KBM-7 (cell line): ENCODE measurements around the gene SAA4.
A peak's percentile ranks its signal among the peaks of the same experiment; 100 is the strongest.
"Not testable (repeated sequence)": the region's sequence is repeated elsewhere in the genome, so short reads cannot be mapped to it uniquely, and the experiment has no call there.

Experiments used
- DNase-seq: peaks from one replicate; pipeline ENCODE4 v3.0.0-alpha.2; 2015
- in situ Hi-C: fragments of 300-500 bp; cut with MboI; formaldehyde crosslinking; loops from 2 replicates; pipeline ENCODE4 v1.14.3; 2020; ENCODE audit warnings: low sequenced_read_pairs, low pct_unique_long_range_greater_than_20kb, mixed read lengths

Gene SAA4

DNA sequence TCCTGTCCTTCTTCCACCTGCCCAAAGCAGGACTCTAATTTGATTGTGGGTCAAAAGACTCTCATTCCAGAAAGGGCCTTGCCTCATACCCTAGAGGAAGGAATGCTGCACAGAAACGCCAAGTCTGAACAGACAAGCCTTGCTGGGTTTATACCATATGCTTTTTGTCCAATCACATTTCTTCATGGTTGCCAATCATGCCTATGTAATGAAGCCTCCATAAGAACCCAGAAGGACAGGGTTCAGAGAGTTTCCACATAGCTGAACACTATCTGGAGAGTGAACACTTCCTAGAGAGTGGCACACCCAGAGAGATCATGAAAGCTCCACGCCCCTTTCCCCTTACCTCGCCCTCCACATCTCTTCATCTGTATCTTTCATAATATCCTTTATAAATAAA is 16.6 kb upstream of the SAA4 start:
- no peak for DNase-seq
- in situ Hi-C loops: no loop called here

DNA sequence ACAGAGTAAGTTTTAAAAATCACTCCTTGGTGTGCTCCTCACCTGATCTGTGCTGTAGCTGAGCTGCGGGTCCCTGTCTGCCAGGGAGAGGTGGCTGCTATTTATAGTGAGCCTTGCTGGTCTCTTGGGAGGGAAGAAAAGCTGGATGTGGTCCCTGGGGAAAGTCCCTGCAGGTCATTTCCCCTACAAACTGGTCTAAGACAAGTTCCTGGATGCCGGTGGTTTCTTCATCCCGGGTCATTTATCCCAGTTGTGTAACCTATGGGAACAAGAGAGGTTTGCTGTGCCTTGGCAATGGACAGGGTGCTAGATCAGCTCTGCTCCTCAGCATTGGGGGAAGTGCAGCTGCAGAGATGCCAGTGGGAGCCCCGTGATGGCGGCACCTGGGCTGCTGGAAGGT is 12.0 kb upstream of the SAA4 start, which contains the start of gene SAA2:
SAA2 (minus strand) TSS at position 108 of the 400 bp plus-strand sequence. CDS start 657 bp downstream, outside the sequence.
- in situ Hi-C loops: no loop called here
- no peak for DNase-seq

- in situ Hi-C loops, DNase-seq: not testable (repeated sequence)
Observed at GRCh38 chr11:18247191-18247581, 10.6 kb upstream of the SAA4 start.

GRCh38 chr11:18246379-18247190 is 10.0 kb upstream of the SAA4 start:
- in situ Hi-C loops, DNase-seq: not testable (repeated sequence)

- in situ Hi-C loops: no loop called here
- DNase-seq: no peak
Observed at GRCh38 chr11:18245396-18245795, 8.8 kb upstream of the SAA4 start.

DNA sequence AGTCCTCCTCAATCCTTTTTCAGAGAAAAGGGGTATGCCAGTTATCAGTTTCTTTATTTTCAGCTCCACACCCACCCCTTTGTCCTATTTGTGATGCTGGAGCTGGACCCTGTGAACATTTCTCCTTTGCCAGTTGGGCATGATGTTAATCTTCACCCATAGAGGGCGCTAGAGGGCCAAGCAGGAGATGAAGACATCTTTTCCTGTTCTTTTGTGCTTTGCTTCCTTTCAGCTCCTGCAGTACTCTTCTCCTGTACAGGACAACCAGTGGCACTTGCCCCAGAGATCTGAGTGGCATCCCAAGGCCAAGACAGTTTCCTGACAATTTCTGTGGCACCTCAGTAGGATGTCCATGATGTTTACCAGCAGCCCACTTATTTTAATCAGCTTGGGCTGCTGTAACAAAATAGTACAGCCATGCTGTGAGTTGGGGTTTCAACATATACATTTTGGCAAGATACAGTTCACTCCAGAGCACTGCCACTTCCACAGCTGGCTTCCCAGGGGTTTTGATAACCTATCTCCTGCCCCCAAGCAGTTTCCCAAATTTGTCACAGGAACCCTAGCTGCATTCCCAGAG is 7.3 kb upstream of the SAA4 start:
- in situ Hi-C loops: no loop called here
- DNase-seq: peak; percentile 82

DNA sequence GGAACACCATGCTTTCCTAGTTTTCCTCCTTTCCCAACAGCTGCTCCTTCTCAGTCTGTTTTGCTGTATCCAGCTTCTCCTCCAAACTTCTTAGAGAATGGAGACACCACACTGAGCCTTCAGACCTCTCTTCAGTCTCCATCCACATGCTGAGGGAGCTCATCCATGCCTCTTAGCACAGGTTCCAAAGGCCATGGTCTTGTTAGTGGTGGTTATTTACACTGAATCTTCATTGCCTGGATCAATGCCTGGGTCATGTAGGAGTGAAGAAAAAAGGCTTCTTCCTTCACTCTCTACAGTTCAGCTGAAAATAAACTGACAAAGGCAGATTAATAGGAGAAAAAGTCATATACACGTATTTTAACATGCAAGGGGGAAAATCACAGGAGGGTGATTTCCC is 3.1 kb upstream of the SAA4 start:
- in situ Hi-C loops: no loop called here
- no peak for DNase-seq

- DNase-seq: no peak
- in situ Hi-C loops: no loop called here
Observed at GRCh38 chr11:18235394-18236334, 938 bp downstream of the SAA4 start.

GRCh38 chr11:18233912-18234311 is 2.7 kb downstream of the SAA4 start:
- no peak for DNase-seq
- in situ Hi-C loops: no loop called here

DNA sequence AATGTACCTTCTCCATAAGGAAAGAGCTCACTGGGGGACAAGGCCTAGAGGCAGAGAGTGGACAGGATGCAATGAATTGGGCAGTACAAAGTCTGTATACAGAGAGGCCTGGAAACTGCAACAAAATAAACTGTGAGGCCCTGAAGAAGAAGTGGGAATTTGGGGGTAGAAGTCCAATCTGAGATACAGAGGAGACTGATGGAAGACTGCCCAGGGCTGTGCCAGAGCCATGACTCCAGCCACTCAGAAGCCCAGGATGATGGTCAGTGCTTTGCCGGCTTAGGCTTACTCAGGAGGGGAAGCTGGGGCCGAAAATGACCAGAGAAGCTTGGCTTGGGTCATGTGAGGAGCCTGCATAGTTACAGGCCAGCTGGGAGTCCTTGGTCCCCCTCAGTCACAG is 5.7 kb downstream of the SAA4 start:
- DNase-seq: no peak
- in situ Hi-C loops: no loop called here

- in situ Hi-C loops: no loop called here
- no peak for DNase-seq
Observed at GRCh38 chr11:18229501-18229900, 7.1 kb downstream of the SAA4 start.

GRCh38 chr11:18225913-18226312 is 10.7 kb downstream of the SAA4 start:
- DNase-seq: no peak
- in situ Hi-C loops: no loop called here

- in situ Hi-C loops: no loop called here
- no peak for DNase-seq
Observed at GRCh38 chr11:18223591-18224387, 12.8 kb downstream of the SAA4 start.

DNA sequence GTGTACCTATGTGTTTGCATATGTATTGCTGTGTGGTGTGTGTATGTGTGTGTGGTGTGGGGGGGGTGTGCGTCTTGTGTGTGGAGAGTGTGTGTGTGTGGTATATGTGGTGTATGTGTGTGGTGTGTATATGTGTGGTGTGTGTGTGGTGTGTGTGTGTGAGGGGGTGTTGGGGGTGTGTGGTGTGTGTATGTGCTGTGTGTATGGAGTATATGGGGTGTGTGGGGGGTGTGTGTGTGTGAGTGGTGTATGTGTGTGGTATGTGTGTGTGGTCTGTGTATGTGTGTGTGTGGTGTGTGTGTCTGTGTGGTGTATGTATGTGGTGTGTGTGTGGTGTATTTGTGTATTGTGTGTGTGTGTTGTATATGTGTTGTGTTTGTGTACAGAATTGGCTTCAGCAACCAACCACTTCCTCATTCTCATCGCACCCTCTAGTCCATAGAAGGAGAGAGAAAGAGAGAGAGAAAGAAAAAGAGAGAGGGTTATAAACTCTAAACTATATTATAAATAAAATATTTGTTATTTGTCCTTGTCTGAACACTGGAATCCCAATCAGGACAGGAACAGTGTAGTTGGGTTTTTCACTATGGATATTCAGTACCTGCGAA is 13.7 kb downstream of the SAA4 start:
- DNase-seq: no peak
- in situ Hi-C loops: no loop called here

DNA sequence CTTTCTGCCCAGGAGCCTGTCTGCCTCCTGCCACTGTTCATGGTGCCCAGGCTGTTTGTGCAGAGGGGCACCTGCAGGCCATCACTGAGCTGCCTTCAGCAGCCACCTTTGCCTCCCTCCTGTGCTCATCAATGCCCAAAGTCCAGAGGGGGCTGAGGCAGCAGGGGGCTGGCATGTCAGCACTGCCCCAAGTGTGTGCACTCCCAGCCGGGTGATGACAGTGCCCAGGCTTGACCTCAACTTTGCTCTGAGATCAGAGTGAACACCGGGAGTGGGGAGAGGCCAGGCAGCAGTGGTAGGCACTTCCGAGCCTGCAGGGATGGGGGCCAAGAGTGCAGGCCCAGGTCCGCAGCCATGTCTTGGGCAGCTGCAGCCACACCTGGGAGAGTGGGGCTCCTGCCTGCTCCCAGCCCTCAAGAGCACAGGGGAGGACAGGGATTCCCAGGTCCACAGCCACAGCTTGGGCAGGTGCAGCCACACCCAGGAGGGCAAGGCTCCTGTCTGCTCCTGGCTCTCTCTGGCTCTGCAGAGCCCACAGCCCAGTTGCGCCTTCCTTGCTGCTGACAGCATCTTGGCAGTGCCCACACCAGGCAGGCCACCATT is 15.2 kb downstream of the SAA4 start:
- in situ Hi-C loops: no loop called here
- DNase-seq: no peak

- in situ Hi-C loops: no loop called here
- DNase-seq: no peak
Observed at GRCh38 chr11:18209058-18209457, 27.5 kb downstream of the SAA4 start.

- DNase-seq: no peak
- in situ Hi-C loops: no loop called here
Observed at GRCh38 chr11:18204771-18205170, 31.8 kb downstream of the SAA4 start.

DNA sequence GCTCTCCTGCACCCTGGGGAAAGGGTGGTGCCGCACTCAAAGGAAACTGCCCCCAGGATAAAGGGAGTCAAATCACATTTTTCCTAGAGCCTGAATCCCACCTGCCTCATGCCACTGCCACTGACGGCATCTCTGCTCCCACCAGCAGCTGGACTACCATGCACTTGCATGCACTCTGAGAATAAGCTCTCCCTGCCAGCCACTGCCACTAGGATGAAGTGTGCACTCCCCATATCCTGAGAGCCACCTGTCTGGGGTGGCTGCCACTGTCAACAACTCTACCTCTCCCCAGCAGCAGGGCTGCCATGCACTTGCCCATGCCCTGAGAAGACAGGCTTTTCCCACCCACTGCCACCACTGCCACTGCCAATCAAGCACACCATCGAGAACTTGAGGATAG is 32.4 kb downstream of the SAA4 start:
- no peak for DNase-seq
- in situ Hi-C loops: no loop called here
